ENCODE measurements around the gene CNNM2. TPM values are rescaled to one million over a fixed set of nuclear protein-coding genes. Genes with fewer than 3 reads are reported as not detected.

CNNM2 gene
- total RNA-seq, 1 experiment from 2014 or later, result 5.5 TPM

GRCh38 chr10:103007017-103007416, 88.9 kb downstream of the CNNM2 start:
- no peak overlapping the region for H3K4me2 ChIP-seq (ENCODE audit: low read depth, low read length, poor library complexity, severe bottlenecking)
- DNase-seq, result no peak

GRCh38 chr10:103013416-103013815, 95.3 kb downstream of the CNNM2 start:
- H3K9me2 ChIP-seq (replicated peaks; ENCODE audit: insufficient read depth, low read length), result no peaks in the 10 kb centered on the region
- H3K79me2 ChIP-seq (ENCODE audit: low read length), result no peaks in the 10 kb centered on the region
- H3K9me3 ChIP-seq (ENCODE audit: low read length), result no peaks in the 10 kb centered on the region
- no peak overlapping the region for H3K27ac ChIP-seq (ENCODE audit: low read length)
- peaks cover 6% of the 10 kb centered on the region; the same call in 1 of the 2 replicates for H4K20me1 ChIP-seq (ENCODE audit: insufficient read depth, low read depth, low read length)
- no peaks in the 10 kb centered on the region for H3K4me1 ChIP-seq (ENCODE audit: low read length)
- H3K36me3 ChIP-seq (ENCODE audit: insufficient read depth, low read length), result no peaks in the 10 kb centered on the region
- no peak overlapping the region for H2AFZ ChIP-seq (ENCODE audit: low read length)
- H3K4me2 ChIP-seq (ENCODE audit: low read depth, low read length, poor library complexity, severe bottlenecking), result no peak overlapping the region
- H3K27me3 ChIP-seq (ENCODE audit: low read length), result no peaks in the 10 kb centered on the region
- no peak overlapping the region for H3K4me3 ChIP-seq (ENCODE audit: low read length)
- DNase-seq, result no peak
- H3K9ac ChIP-seq (ENCODE audit: low read length), result no peak overlapping the region

More at GRCh38 chr10:103007017-103007416, 88.9 kb downstream of the CNNM2 start:
- H3K27ac ChIP-seq (ENCODE audit: low read length), result no peak overlapping the region
- no peaks in the 10 kb centered on the region for H3K27me3 ChIP-seq (ENCODE audit: low read length)
- H4K20me1 ChIP-seq (ENCODE audit: insufficient read depth, low read depth, low read length), result no peaks in the 10 kb centered on the region
- H2AFZ ChIP-seq (ENCODE audit: low read length), result no peak overlapping the region
- no peaks in the 10 kb centered on the region for H3K9me2 ChIP-seq (replicated peaks; ENCODE audit: insufficient read depth, low read length)
- H3K4me3 ChIP-seq (ENCODE audit: low read length), result no peak overlapping the region
- 0 out of 2 replicates have a peak, but pooled peaks cover 3% of the 10 kb centered on the region for H3K9me3 ChIP-seq (ENCODE audit: low read length)
- no peaks in the 10 kb centered on the region for H3K79me2 ChIP-seq (ENCODE audit: low read length)
- no peaks in the 10 kb centered on the region for H3K36me3 ChIP-seq (ENCODE audit: insufficient read depth, low read length)
- no peak overlapping the region for H3K9ac ChIP-seq (ENCODE audit: low read length)
- H3K4me1 ChIP-seq (ENCODE audit: low read length), result no peaks in the 10 kb centered on the region

GRCh38 chr10:103019425-103019824, 101.3 kb downstream of the CNNM2 start:
- Histone ChIP-seq H3K27me3 (ENCODE audit: low read length) (no peaks in the 10 kb centered on the region), H3K79me2 (ENCODE audit: low read length) (no peaks in the 10 kb centered on the region), H3K9me2 (replicated peaks; ENCODE audit: insufficient read depth, low read length) (no peaks in the 10 kb centered on the region), H3K36me3 (ENCODE audit: insufficient read depth, low read length) (no peaks in the 10 kb centered on the region), H3K4me3 (ENCODE audit: low read length) (no peak overlapping the region), H4K20me1 (ENCODE audit: insufficient read depth, low read depth, low read length) (no peaks in the 10 kb centered on the region; the same call in 1 of the 2 replicates), H2AFZ (ENCODE audit: low read length) (no peak overlapping the region), H3K4me1 (ENCODE audit: low read length) (no peaks in the 10 kb centered on the region), H3K4me2 (ENCODE audit: low read depth, low read length, poor library complexity, severe bottlenecking) (no peak overlapping the region), H3K9ac (ENCODE audit: low read length) (no peak overlapping the region), H3K27ac (ENCODE audit: low read length) (no peak overlapping the region), H3K9me3 (ENCODE audit: low read length) (no peaks in the 10 kb centered on the region)
- no peak for DNase-seq

GRCh38 chr10:103021150-103021899, 103.2 kb downstream of the CNNM2 start:
- Histone ChIP-seq H3K9me2 (replicated peaks; ENCODE audit: insufficient read depth, low read length) (no peaks in the 10 kb centered on the region), H3K27ac (ENCODE audit: low read length) (no peak overlapping the region), H3K27me3 (ENCODE audit: low read length) (no peaks in the 10 kb centered on the region), H2AFZ (ENCODE audit: low read length) (no peak overlapping the region), H3K9ac (ENCODE audit: low read length) (no peak overlapping the region), H3K9me3 (ENCODE audit: low read length) (no peaks in the 10 kb centered on the region), H3K36me3 (ENCODE audit: insufficient read depth, low read length) (no peaks in the 10 kb centered on the region), H4K20me1 (ENCODE audit: insufficient read depth, low read depth, low read length) (peaks cover 5% of the 10 kb centered on the region; the same call in 1 of the 2 replicates), H3K4me3 (ENCODE audit: low read length) (no peak overlapping the region), H3K4me1 (ENCODE audit: low read length) (no peaks in the 10 kb centered on the region), H3K79me2 (ENCODE audit: low read length) (no peaks in the 10 kb centered on the region), H3K4me2 (ENCODE audit: low read depth, low read length, poor library complexity, severe bottlenecking) (no peak overlapping the region)
- no peak for DNase-seq

GRCh38 chr10:103021900-103022293, 103.8 kb downstream of the CNNM2 start:
- no peak for DNase-seq
- no peaks in the 10 kb centered on the region for H3K27me3 ChIP-seq (ENCODE audit: low read length)
- no peak overlapping the region for H3K4me2 ChIP-seq (ENCODE audit: low read depth, low read length, poor library complexity, severe bottlenecking)

GRCh38 chr10:103025696-103026095, 107.6 kb downstream of the CNNM2 start:
- Histone ChIP-seq H3K9ac (ENCODE audit: low read length) (no peak overlapping the region), H3K27me3 (ENCODE audit: low read length) (no peaks in the 10 kb centered on the region), H3K79me2 (ENCODE audit: low read length) (no peaks in the 10 kb centered on the region), H3K9me3 (ENCODE audit: low read length) (no peaks in the 10 kb centered on the region), H4K20me1 (ENCODE audit: insufficient read depth, low read depth, low read length) (peaks cover 5% of the 10 kb centered on the region; the same call in 1 of the 2 replicates), H3K4me1 (ENCODE audit: low read length) (no peaks in the 10 kb centered on the region), H3K9me2 (replicated peaks; ENCODE audit: insufficient read depth, low read length) (no peaks in the 10 kb centered on the region), H3K36me3 (ENCODE audit: insufficient read depth, low read length) (no peaks in the 10 kb centered on the region), H3K4me3 (ENCODE audit: low read length) (no peak overlapping the region), H3K27ac (ENCODE audit: low read length) (no peak overlapping the region), H3K4me2 (ENCODE audit: low read depth, low read length, poor library complexity, severe bottlenecking) (no peak overlapping the region), H2AFZ (ENCODE audit: low read length) (no peak overlapping the region)
- DNase-seq, result no peak

More at GRCh38 chr10:103021900-103022293, 103.8 kb downstream of the CNNM2 start:
- Histone ChIP-seq H3K9ac (ENCODE audit: low read length) (no peak overlapping the region), H3K79me2 (ENCODE audit: low read length) (no peaks in the 10 kb centered on the region), H3K27ac (ENCODE audit: low read length) (no peak overlapping the region), H3K4me3 (ENCODE audit: low read length) (no peak overlapping the region), H3K36me3 (ENCODE audit: insufficient read depth, low read length) (no peaks in the 10 kb centered on the region), H3K4me1 (ENCODE audit: low read length) (no peaks in the 10 kb centered on the region), H3K9me2 (replicated peaks; ENCODE audit: insufficient read depth, low read length) (no peaks in the 10 kb centered on the region), H4K20me1 (ENCODE audit: insufficient read depth, low read depth, low read length) (peaks cover 5% of the 10 kb centered on the region; the same call in 1 of the 2 replicates), H2AFZ (ENCODE audit: low read length) (no peak overlapping the region), H3K9me3 (ENCODE audit: low read length) (no peaks in the 10 kb centered on the region)

- H3K9me3 ChIP-seq (ENCODE audit: low read length), result no peaks in the 10 kb centered on the region
- no peak overlapping the region for H2AFZ ChIP-seq (ENCODE audit: low read length)
- H3K27me3 ChIP-seq (ENCODE audit: low read length), result no peaks in the 10 kb centered on the region
- no peaks in the 10 kb centered on the region for H3K9me2 ChIP-seq (replicated peaks; ENCODE audit: insufficient read depth, low read length)
- H3K27ac ChIP-seq (ENCODE audit: low read length), result no peak overlapping the region
- no peak overlapping the region for H3K4me3 ChIP-seq (ENCODE audit: low read length)
- H3K4me2 ChIP-seq (ENCODE audit: low read depth, low read length, poor library complexity, severe bottlenecking), result no peak overlapping the region
- no peaks in the 10 kb centered on the region for H3K79me2 ChIP-seq (ENCODE audit: low read length)
- H3K9ac ChIP-seq (ENCODE audit: low read length), result no peak overlapping the region
- no peak for DNase-seq
- H3K36me3 ChIP-seq (ENCODE audit: insufficient read depth, low read length), result no peaks in the 10 kb centered on the region
- 0 out of 2 replicates have a peak, but pooled peaks cover 3% of the 10 kb centered on the region for H4K20me1 ChIP-seq (ENCODE audit: insufficient read depth, low read depth, low read length)
- peaks cover 2% of the 10 kb centered on the region; the same call in 1 of the 2 replicates for H3K4me1 ChIP-seq (ENCODE audit: low read length)
Observed at GRCh38 chr10:103038570-103038969, 120.5 kb downstream of the CNNM2 start.

GRCh38 chr10:103040418-103040817, 122.3 kb downstream of the CNNM2 start:
- H3K27ac ChIP-seq (ENCODE audit: low read length), result no peak overlapping the region
- H3K79me2 ChIP-seq (ENCODE audit: low read length), result no peaks in the 10 kb centered on the region
- H3K4me3 ChIP-seq (ENCODE audit: low read length), result no peak overlapping the region
- no peak overlapping the region for H2AFZ ChIP-seq (ENCODE audit: low read length)
- no peaks in the 10 kb centered on the region for H3K9me3 ChIP-seq (ENCODE audit: low read length)
- DNase-seq, result no peak
- no peaks in the 10 kb centered on the region; the same call in 1 of the 2 replicates for H3K27me3 ChIP-seq (ENCODE audit: low read length)
- no peaks in the 10 kb centered on the region for H3K36me3 ChIP-seq (ENCODE audit: insufficient read depth, low read length)
- no peaks in the 10 kb centered on the region for H3K9me2 ChIP-seq (replicated peaks; ENCODE audit: insufficient read depth, low read length)
- no peak overlapping the region for H3K4me2 ChIP-seq (ENCODE audit: low read depth, low read length, poor library complexity, severe bottlenecking)
- H3K4me1 ChIP-seq (ENCODE audit: low read length), result peaks cover 2% of the 10 kb centered on the region; the same call in 1 of the 2 replicates
- 0 out of 2 replicates have a peak, but pooled peaks cover 3% of the 10 kb centered on the region for H4K20me1 ChIP-seq (ENCODE audit: insufficient read depth, low read depth, low read length)
- H3K9ac ChIP-seq (ENCODE audit: low read length), result no peak overlapping the region
